Fibroblast of lung (primary cell): ENCODE results near the gene SLC26A2. TPM values are rescaled to one million over a fixed set of nuclear protein-coding genes. Genes with fewer than 3 reads are reported as not detected.

Experiments
- DNase-seq, 2 donors: peaks; one replicate each; pipeline versions ENCODE4 v3.0.0 to v3.0.0-alpha.2; 2010; ENCODE audit warnings: low read depth in 2 of 2
- H2AFZ ChIP-seq: 2 replicates; pipeline ENCODE4 v1.5.1; 2012; ENCODE audit warnings: low read length, control low read depth, inconsistent platforms
- H3K27ac ChIP-seq: 2 replicates; pipeline ENCODE4 v1.5.1; 2011; ENCODE audit warnings: low read length, control low read depth; ENCODE audit not compliant: insufficient read depth
- H3K27me3 ChIP-seq: 2 replicates; pipeline ENCODE4 v1.5.1; 2011; ENCODE audit warnings: mild to moderate bottlenecking, low read length; ENCODE audit not compliant: control insufficient read depth, insufficient read depth
- H3K36me3 ChIP-seq: 2 replicates; pipeline ENCODE4 v1.5.1; 2011; ENCODE audit warnings: low read length; ENCODE audit not compliant: control insufficient read depth, insufficient read depth
- H3K4me1 ChIP-seq: 2 replicates; pipeline ENCODE4 v1.5.1; 2011; ENCODE audit warnings: low read length; ENCODE audit not compliant: control insufficient read depth, insufficient read depth; ENCODE audit errors: extremely low read depth
- H3K4me2 ChIP-seq: 2 replicates; pipeline ENCODE4 v1.5.1; 2011; ENCODE audit warnings: low read length, control low read depth; ENCODE audit not compliant: insufficient read depth; ENCODE audit errors: extremely low read depth
- H3K4me3 ChIP-seq, 4 experiments: fragments of 200-600 bp in 1 of 4; sonication (generic) in 1 of 4; replicated peaks in 1 of 4; 2 replicates each; pipeline ENCODE4 v1.5.1; 2011 to 2016; ENCODE audit warnings: low read length in 4 of 4, low read depth in 3 of 4, mild to moderate bottlenecking in 3 of 4, control low read depth in 2 of 4, inconsistent platforms in 1 of 4, mixed read lengths in 1 of 4; ENCODE audit not compliant: insufficient read depth in 1 of 4; ENCODE audit errors: control extremely low read depth in 1 of 4
- H3K79me2 ChIP-seq: 2 replicates; pipeline ENCODE4 v1.5.1; 2012; ENCODE audit warnings: mild to moderate bottlenecking, low read length, inconsistent platforms; ENCODE audit not compliant: control insufficient read depth, insufficient read depth
- H3K9ac ChIP-seq: 2 replicates; pipeline ENCODE4 v1.5.1; 2011; ENCODE audit warnings: mild to moderate bottlenecking, low read length, control low read depth; ENCODE audit not compliant: insufficient read depth
- H3K9me3 ChIP-seq: 2 replicates; pipeline ENCODE4 v1.5.1; 2012; ENCODE audit warnings: low read depth, low read length; ENCODE audit not compliant: control insufficient read depth, insufficient read depth
- H4K20me1 ChIP-seq: 2 replicates; pipeline ENCODE4 v1.5.1; 2011; ENCODE audit warnings: low read length; ENCODE audit not compliant: control insufficient read depth, insufficient read depth; ENCODE audit errors: extremely low read depth
- EZH2 ChIP-seq: IDR thresholded peaks from 2 replicates; pipeline ENCODE4 v1.5.1; 2012; ENCODE audit warnings: low read length, control low read depth, mild to moderate bottlenecking; ENCODE audit errors: missing control alignments
- polyA minus RNA-seq: library from RNA; depleted of rRNA, polyadenylated mRNA; stranded (reverse); fragments of >200 nt; gene quantifications from 2 replicates; pipeline ENCODE4 v1.2.3, GENCODE V29; 2011; ENCODE audit warnings: low replicate concordance
- polyA plus RNA-seq, 2 donors: library from polyadenylated mRNA; depleted of rRNA in 1 of 2; stranded (reverse) in 1 of 2; unstranded in 1 of 2; fragments of >200 nt; gene quantifications; 2 replicates each; pipeline ENCODE4 v1.2.1, GENCODE V29; 2011 to 2012; ENCODE audit warnings: missing spikeins in 1 of 2
- total RNA-seq: library from RNA; depleted of rRNA; stranded (reverse); fragments of >200 nt; gene quantifications from 2 replicates; pipeline ENCODE4 v1.2.1, GENCODE V29; 2014
- TF ChIP-seq, protein P1 (sequence below), 2 donors: IDR thresholded peaks in 1 of 2; conservative IDR thresholded peaks in 1 of 2; 1 replicate in 1 of 2; 2 replicates in 1 of 2; pipeline ENCODE4 v1.5.1; 2011 to 2012; ENCODE audit warnings: low read length in 2 of 2, control low read depth in 1 of 2, inconsistent platforms in 1 of 2, low read depth in 1 of 2, mild to moderate bottlenecking in 1 of 2

Gene SLC26A2
- total RNA-seq: 11.6 and 15.7 TPM in 2 replicates
- polyA plus RNA-seq: 7.7 and 10.3 TPM in 2 replicates
- polyA plus RNA-seq (2012): 4.8 and 6.7 TPM in 2 replicates
- polyA minus RNA-seq: 9.2 and 17.6 TPM in 2 replicates

- peaks cover 5% of the 10 kb centered on the region for H3K4me1 ChIP-seq
- peak; percentile 98 for DNase-seq
- TF ChIP-seq, protein P1, sequence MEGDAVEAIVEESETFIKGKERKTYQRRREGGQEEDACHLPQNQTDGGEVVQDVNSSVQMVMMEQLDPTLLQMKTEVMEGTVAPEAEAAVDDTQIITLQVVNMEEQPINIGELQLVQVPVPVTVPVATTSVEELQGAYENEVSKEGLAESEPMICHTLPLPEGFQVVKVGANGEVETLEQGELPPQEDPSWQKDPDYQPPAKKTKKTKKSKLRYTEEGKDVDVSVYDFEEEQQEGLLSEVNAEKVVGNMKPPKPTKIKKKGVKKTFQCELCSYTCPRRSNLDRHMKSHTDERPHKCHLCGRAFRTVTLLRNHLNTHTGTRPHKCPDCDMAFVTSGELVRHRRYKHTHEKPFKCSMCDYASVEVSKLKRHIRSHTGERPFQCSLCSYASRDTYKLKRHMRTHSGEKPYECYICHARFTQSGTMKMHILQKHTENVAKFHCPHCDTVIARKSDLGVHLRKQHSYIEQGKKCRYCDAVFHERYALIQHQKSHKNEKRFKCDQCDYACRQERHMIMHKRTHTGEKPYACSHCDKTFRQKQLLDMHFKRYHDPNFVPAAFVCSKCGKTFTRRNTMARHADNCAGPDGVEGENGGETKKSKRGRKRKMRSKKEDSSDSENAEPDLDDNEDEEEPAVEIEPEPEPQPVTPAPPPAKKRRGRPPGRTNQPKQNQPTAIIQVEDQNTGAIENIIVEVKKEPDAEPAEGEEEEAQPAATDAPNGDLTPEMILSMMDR (conservative IDR thresholded peaks at IDR 0.05 in 1 of 2, IDR thresholded peaks at IDR 0.05 in 1 of 2; ENCODE audit: low read depth in 1 of 2, low read length in 2 of 2): no peak
- no peak for TF ChIP-seq EZH2
- no peaks in the 10 kb centered on the region for H3K27me3 ChIP-seq
- H3K9ac ChIP-seq: peak within 1 kb of the TSS; percentile 65
- H3K79me2 ChIP-seq: no peaks in the 10 kb centered on the region
- H3K27ac ChIP-seq: peak within 1 kb of the TSS; percentile 68
- no peaks in the 10 kb centered on the region for H3K9me3 ChIP-seq
- H2AFZ ChIP-seq: peak within 1 kb of the TSS; percentile 86
- peak within 1 kb of the TSS; percentile 62 to 84 (median 80) for H3K4me3 ChIP-seq
- H3K36me3 ChIP-seq: no peaks in the 10 kb centered on the region
- H3K4me2 ChIP-seq: peak within 1 kb of the TSS; percentile 89
- H4K20me1 ChIP-seq: no peaks in the 10 kb centered on the region
Measured at GRCh38 chr5:149960272-149961185, at the start of gene SLC26A2. TSS of gene SLC26A2 (plus strand) at chr5:149960758. CDS start at chr5:149977653, 16,895 bp downstream.

- no peak for TF ChIP-seq EZH2
- TF ChIP-seq, protein P1 (conservative IDR thresholded peaks at IDR 0.05 in 1 of 2, IDR thresholded peaks at IDR 0.05 in 1 of 2; ENCODE audit: low read depth in 1 of 2, low read length in 2 of 2): no peak
- Histone ChIP-seq H3K9ac (no peak overlapping the region), H3K4me2 (no peak overlapping the region), H3K4me1 (no peaks in the 10 kb centered on the region), H3K4me3 (no peak overlapping the region), H3K79me2 (no peaks in the 10 kb centered on the region), H3K27ac (no peak overlapping the region), H4K20me1 (no peaks in the 10 kb centered on the region), H3K27me3 (peaks cover 7% of the 10 kb centered on the region), H3K9me3 (no peaks in the 10 kb centered on the region), H3K36me3 (no peaks in the 10 kb centered on the region), H2AFZ (no peak overlapping the region)
- DNase-seq: no peak
Measured at GRCh38 chr5:149911031-149911430, 49.5 kb upstream of the SLC26A2 start.

DNA sequence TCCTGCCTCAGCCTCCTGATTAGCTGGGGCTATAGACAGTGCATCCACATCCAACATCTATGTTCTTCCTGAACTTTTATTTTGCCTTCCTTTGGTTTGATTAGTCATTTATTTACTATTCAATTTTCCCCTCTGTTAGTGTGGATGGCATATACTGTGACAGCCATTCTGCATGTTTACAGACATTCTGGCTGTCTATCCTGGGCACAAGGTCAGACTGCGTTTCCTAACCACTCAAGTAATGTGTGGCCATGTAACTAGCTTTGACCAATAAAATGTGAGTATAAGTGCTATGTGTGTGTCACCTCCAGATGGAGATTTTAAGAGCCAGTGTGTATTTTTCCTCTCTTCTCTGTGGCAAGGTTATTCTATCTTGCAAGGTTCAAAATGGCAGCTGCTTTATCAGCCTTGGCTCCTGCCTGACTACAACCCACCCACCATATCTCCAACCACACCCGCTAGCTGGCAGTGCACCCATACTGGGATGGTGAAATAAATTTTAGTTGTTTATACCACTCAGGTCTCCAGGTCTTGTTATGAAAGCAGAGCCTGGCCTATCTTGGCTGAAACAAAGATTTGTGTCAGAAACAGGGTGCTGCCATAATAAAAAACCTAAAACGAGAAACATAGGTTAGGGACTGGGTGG, 48.2 kb upstream of the SLC26A2 start:
- Histone ChIP-seq H4K20me1 (no peaks in the 10 kb centered on the region), H3K4me2 (no peak overlapping the region), H3K9me3 (no peaks in the 10 kb centered on the region), H3K9ac (no peak overlapping the region), H3K27me3 (peaks cover 7% of the 10 kb centered on the region), H3K4me3 (no peak overlapping the region), H3K4me1 (no peaks in the 10 kb centered on the region), H2AFZ (no peak overlapping the region), H3K27ac (no peak overlapping the region), H3K79me2 (no peaks in the 10 kb centered on the region), H3K36me3 (no peaks in the 10 kb centered on the region)
- no peak for TF ChIP-seq EZH2
- TF ChIP-seq, protein P1 (conservative IDR thresholded peaks at IDR 0.05 in 1 of 2, IDR thresholded peaks at IDR 0.05 in 1 of 2; ENCODE audit: low read depth in 1 of 2, low read length in 2 of 2): no peak
- no peak for DNase-seq
